ENCODE data around the gene FNIP2.
"Not testable (repeated sequence)": the region's sequence is repeated elsewhere in the genome, so short reads cannot be mapped to it uniquely, and the experiment has no call there.

Gene FNIP2

DNA sequence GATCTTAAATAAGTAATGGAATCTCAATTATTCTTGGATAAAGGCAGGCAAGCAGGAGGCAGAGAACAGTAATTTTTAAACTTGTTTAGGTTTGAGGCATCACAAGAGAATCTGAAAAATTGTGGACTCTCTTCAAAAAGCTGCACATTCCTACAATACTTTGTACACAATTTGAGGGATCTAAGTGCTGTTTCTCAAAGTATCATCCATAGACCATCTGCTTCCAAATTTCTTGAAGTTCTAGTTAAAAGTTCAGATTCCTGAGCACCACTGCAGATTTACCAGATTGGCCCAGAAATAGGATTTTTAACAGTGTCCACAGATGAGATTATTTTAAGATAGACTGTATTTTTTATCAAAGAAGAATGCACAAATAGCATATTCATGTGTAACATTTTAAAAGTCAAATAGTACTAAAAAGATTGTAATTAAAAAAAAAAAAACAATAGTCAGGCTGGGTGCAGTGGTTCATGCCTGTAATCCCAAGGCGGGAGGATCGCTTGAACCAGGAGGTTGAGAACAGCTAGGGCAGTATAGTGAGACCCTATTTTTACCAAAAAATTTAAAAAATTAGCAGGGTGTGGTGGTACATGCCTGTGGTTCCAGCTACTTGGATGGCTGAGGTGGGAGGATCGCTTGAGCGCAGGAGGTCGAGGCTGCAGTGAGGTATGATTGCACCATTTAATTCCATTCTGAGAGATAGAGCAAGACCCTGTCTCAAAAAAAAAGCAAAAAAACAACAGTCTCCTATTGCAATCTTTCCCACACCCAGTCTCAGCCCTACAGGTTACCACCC is 14.2 kb upstream of the FNIP2 start:
- TF ChIP-seq, protein P1, sequence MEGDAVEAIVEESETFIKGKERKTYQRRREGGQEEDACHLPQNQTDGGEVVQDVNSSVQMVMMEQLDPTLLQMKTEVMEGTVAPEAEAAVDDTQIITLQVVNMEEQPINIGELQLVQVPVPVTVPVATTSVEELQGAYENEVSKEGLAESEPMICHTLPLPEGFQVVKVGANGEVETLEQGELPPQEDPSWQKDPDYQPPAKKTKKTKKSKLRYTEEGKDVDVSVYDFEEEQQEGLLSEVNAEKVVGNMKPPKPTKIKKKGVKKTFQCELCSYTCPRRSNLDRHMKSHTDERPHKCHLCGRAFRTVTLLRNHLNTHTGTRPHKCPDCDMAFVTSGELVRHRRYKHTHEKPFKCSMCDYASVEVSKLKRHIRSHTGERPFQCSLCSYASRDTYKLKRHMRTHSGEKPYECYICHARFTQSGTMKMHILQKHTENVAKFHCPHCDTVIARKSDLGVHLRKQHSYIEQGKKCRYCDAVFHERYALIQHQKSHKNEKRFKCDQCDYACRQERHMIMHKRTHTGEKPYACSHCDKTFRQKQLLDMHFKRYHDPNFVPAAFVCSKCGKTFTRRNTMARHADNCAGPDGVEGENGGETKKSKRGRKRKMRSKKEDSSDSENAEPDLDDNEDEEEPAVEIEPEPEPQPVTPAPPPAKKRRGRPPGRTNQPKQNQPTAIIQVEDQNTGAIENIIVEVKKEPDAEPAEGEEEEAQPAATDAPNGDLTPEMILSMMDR (IDR thresholded peaks at IDR 0.05; ENCODE audit: low read depth, low read length, missing control alignments): no peak
- no peak for DNase-seq (ENCODE audit: low read depth)
- H3K4me3 ChIP-seq (ENCODE audit: low read depth, low read length): no peak overlapping the region

- not testable (repeated sequence) for DNase-seq (ENCODE audit: low read depth); H3K4me3 ChIP-seq (ENCODE audit: low read depth, low read length)
Observed at GRCh38 chr4:158755819-158756218, 13.0 kb upstream of the FNIP2 start.

- no peak for DNase-seq (ENCODE audit: low read depth)
- TF ChIP-seq, protein P1 (IDR thresholded peaks at IDR 0.05; ENCODE audit: low read depth, low read length, missing control alignments): no peak
- H3K4me3 ChIP-seq (ENCODE audit: low read depth, low read length): no peak overlapping the region
Observed at GRCh38 chr4:158756588-158756987, 12.2 kb upstream of the FNIP2 start.

GRCh38 chr4:158758142-158758541 is 10.7 kb upstream of the FNIP2 start:
- H3K4me3 ChIP-seq (ENCODE audit: low read depth, low read length): no peak overlapping the region
- TF ChIP-seq, protein P1 (IDR thresholded peaks at IDR 0.05; ENCODE audit: low read depth, low read length, missing control alignments): no peak
- DNase-seq (ENCODE audit: low read depth): no peak

DNA sequence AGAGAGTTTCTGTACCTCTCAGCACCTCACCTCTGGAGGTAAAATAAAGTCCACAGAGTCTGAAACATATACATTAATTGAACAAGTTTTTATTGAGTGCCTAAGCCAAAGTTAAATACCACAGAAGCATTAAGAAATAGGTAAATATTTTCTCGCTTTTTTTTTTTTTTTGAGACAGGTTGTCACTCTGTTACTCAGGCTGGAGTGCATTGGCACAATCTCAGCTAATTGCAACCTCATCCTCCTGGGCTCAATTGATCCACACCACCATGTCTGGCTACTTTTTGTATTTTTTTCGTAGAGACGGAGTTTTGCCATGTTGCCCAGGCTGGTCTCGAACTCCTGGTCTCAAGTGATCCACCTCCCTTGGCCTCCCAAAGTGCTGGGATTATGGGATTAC is 10.1 kb upstream of the FNIP2 start:
- TF ChIP-seq, protein P1 (IDR thresholded peaks at IDR 0.05; ENCODE audit: low read depth, low read length, missing control alignments): no peak
- no peak for DNase-seq (ENCODE audit: low read depth)
- no peak overlapping the region for H3K4me3 ChIP-seq (ENCODE audit: low read depth, low read length)

DNA sequence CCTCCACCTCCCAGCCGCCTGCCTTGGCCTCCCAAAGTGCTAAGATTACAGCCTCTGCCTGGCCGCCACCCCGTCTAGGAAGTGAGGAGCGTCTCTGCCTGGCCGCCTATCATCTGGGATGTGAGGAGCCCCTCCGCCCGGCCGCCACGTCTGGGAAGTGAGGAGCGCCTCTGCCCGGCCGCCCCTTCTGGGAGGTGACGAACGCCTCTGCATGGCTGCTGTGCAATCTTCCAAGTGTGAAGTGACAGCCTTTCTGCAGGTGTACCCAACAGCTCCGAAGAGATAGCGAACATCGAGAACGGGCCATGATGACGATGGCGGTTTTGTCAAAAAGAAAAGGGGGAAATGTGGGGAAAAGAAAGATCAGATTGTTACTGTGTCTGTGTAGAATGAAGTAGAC is 9.3 kb upstream of the FNIP2 start:
- H3K4me3 ChIP-seq (ENCODE audit: low read depth, low read length); DNase-seq (ENCODE audit: low read depth): not testable (repeated sequence)

- no peak overlapping the region for H3K4me3 ChIP-seq (ENCODE audit: low read depth, low read length)
- no peak for DNase-seq (ENCODE audit: low read depth)
- TF ChIP-seq, protein P1 (IDR thresholded peaks at IDR 0.05; ENCODE audit: low read depth, low read length, missing control alignments): no peak
Observed at GRCh38 chr4:158760866-158761265, 8.0 kb upstream of the FNIP2 start.

- TF ChIP-seq, protein P1 (IDR thresholded peaks at IDR 0.05; ENCODE audit: low read depth, low read length, missing control alignments): no peak
- H3K4me3 ChIP-seq (ENCODE audit: low read depth, low read length): no peak overlapping the region
- no peak for DNase-seq (ENCODE audit: low read depth)
Observed at GRCh38 chr4:158762553-158762952, 6.3 kb upstream of the FNIP2 start.

All from GM12864 (cell line).